Measurements from ENCODE around the gene CEP57.

- TF ChIP-seq CTCF (IDR thresholded peaks at IDR 0.05), result no peak
- TF ChIP-seq POLR2A (IDR thresholded peaks at IDR 0.05), result no peak
Measured at GRCh38 chr11:95853138-95853537, 62.8 kb downstream of the CEP57 start.

Measured in esophagus squamous epithelium (tissue), 4 donors.